Cardiac fibroblast (primary cell): ENCODE measurements around the gene SELENBP1.
"Not testable (repeated sequence)": the region's sequence is repeated elsewhere in the genome, so short reads cannot be mapped to it uniquely, and the experiment has no call there.

ENCODE experiments used
- DNase-seq, 2 donors: peaks; one replicate each; pipeline versions ENCODE4 v3.0.0 to v3.0.0-alpha.2; 2010; ENCODE audit warnings: low read depth in 2 of 2
- H3K4me3 ChIP-seq, 2 donors: replicated peaks in 1 of 2; 1 replicate in 1 of 2; 2 replicates in 1 of 2; pipeline ENCODE4 v1.5.1; 2011; ENCODE audit warnings: low read depth in 2 of 2, low read length in 2 of 2, mild to moderate bottlenecking in 2 of 2, moderate library complexity in 1 of 2
- CTCF ChIP-seq: IDR thresholded peaks from one replicate; pipeline ENCODE4 v1.5.1; 2011; ENCODE audit warnings: low read depth, mild to moderate bottlenecking, low read length, inconsistent platforms

SELENBP1 gene

GRCh38 chr1:151356696-151357095 is 15.8 kb downstream of the SELENBP1 start:
- DNase-seq: no peak
- H3K4me3 ChIP-seq: no peak overlapping the region
- TF ChIP-seq CTCF: no peak

- no peak for TF ChIP-seq CTCF
- no peak overlapping the region for H3K4me3 ChIP-seq
- DNase-seq: peak; percentile 52 to 63
Measured at GRCh38 chr1:151352021-151352718, 20.3 kb downstream of the SELENBP1 start.

GRCh38 chr1:151350323-151350722 is 22.2 kb downstream of the SELENBP1 start:
- H3K4me3 ChIP-seq, DNase-seq: not testable (repeated sequence)

- H3K4me3 ChIP-seq: peak overlapping the region; percentile 27 to 45
- TF ChIP-seq CTCF: no peak
- no peak for DNase-seq
Measured at GRCh38 chr1:151347523-151348246, 24.8 kb downstream of the SELENBP1 start.

- peak; percentile 98 to 99 for DNase-seq
- no peak for TF ChIP-seq CTCF
- H3K4me3 ChIP-seq: peak within 1 kb of the TSS; percentile 70 to 78
Measured at GRCh38 chr1:151346769-151347522, 25.6 kb downstream of the SELENBP1 start, which contains the start of gene RFX5. Gene RFX5 (minus strand): TSS chr1:151347252. CDS start chr1:151346320, 932 bp downstream.

- H3K4me3 ChIP-seq: peak overlapping the region; percentile 70 to 78
- no peak for TF ChIP-seq CTCF
- no peak for DNase-seq
Measured at GRCh38 chr1:151346082-151346768, 26.3 kb downstream of the SELENBP1 start.

GRCh38 chr1:151344291-151344690 is 28.2 kb downstream of the SELENBP1 start:
- no peak for TF ChIP-seq CTCF
- no peak for DNase-seq
- no peak overlapping the region for H3K4me3 ChIP-seq
